Vein endothelial cell (primary cell): ENCODE data around the gene KRTCAP3. TPM values are rescaled to one million over a fixed set of nuclear protein-coding genes. Genes with fewer than 3 reads are reported as not detected.

Experiments used
- small RNA-seq: library from RNA; depleted of rRNA; stranded (forward); fragments of <200 nt; gene quantifications from one replicate; pipeline ENCODE3, GENCODE V24; 2012
- total RNA-seq: library from RNA; depleted of rRNA; stranded (reverse); fragments of >200 nt; gene quantifications from 2 replicates; pipeline ENCODE4 v1.2.3, GENCODE V29; 2012

Gene KRTCAP3, protein sequence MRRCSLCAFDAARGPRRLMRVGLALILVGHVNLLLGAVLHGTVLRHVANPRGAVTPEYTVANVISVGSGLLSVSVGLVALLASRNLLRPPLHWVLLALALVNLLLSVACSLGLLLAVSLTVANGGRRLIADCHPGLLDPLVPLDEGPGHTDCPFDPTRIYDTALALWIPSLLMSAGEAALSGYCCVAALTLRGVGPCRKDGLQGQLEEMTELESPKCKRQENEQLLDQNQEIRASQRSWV
- total RNA-seq: not detected in 2 replicates

DNA sequence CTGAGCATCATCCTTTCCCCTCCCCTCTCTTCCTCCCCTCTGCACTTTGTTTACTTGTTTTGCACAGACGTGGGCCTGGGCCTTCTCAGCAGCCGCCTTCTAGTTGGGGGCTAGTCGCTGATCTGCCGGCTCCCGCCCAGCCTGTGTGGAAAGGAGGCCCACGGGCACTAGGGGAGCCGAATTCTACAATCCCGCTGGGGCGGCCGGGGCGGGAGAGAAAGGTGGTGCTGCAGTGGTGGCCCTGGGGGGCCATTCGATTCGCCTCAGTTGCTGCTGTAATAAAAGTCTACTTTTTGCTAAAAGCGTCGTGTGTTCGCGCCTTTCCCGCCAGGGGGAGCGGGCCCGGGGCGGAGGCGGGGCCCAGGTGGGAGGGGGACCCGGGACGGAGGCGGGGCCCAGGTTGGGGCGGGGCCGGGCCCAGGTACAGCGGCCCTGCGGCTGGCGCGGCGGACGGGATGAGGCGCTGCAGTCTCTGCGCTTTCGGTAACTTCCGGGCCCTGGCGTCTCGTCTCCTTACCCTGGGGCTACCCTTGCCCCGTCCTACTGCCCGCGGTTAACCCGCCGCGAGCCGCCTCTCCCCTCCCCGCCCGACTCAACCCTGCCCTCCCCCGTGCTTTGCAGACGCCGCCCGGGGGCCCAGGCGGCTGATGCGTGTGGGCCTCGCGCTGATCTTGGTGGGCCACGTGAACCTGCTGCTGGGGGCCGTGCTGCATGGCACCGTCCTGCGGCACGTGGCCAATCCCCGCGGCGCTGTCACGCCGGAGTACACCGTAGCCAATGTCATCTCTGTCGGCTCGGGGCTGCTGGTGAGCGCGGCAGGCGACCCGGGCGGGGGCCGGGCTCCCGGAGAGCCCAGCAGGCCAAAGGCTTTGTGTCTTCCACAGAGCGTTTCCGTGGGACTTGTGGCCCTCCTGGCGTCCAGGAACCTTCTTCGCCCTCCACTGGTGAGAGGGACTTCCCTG is at the start of gene KRTCAP3:
Gene KRTCAP3, plus strand, starts transcription at position 424 of the 962 bp plus-strand sequence. Its CDS starts 32 bp downstream, at position 456.

DNA sequence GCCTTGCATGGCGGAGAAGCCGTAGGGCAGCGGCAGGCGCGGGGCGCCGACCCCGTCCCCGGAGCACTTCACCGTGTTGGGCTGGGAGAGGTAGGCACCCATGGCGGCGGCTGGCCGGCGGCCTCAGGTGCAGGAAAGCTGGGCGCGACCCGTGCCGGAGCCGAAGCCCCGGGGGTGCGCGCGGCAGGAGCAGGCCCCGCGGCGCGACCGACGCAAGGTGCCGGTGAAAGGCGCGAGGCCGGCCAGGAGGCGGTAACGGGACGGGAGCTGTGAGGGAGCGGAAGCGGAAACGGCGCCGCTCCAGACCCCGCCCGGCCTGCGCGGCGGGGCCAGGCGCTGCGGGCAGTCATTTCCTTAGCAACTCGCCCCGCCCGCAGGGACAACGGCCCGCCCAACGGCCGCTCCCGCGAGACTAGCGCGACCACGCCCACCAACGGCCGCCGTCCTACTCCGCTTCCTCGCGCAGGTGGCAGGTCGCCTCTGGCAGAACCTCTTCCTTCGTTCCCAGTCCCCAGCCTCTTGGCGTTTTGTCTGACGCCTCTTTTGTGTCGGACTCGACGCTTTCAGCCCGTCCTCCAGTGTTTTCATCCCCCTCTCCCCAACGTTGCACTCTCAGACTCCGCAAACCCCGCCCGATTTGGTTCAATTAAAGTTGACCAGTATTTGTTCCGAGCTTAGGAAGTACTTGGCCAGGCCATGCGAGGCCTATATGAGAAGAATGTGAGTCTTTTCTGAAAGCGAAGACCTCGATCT is 32.7 kb upstream of the KRTCAP3 start, which contains the start of gene PPM1G:
Gene PPM1G, minus strand, starts transcription at position 271 of the 753 bp plus-strand sequence. Its CDS starts 169 bp downstream, at position 102.

DNA sequence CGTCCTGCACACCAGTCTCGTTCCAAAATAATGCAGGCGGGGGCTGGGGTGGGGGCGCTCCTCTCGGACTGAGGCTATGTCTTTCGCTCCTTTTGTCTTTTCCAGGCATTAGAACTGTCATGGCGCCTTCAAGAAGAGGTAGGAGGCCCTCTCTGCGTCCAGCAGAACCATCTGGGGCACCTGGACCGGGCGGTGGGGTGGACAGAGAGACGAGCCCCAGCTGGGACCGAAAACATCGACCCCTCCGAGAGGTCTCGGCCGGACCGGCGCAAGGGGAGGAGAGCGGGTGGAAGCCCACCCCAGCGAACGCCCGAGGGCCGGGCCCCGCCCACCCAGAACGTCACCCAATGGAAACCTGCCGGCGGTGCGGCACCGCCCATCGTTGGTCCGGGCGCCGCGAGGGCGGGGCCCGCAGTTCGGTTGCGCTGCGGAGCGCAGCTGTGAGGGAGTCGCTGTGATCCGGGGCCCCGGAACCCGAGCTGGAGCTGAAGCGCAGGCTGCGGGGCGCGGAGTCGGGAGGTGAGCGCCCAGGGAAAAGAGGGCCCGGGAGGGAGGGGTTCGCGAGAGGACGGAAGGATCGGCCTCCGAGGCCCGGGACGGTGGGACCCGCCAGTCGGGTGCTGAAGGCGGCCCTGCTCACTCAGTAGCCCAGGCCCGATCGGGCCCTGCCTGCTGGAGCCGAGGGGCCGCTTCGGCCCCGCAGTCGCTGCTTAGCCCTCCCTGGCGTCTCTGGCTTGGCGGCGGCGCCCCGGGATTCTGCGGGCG is 13.8 kb upstream of the KRTCAP3 start, which contains the start of gene NRBP1:
Gene NRBP1, plus strand, starts transcription at position 419 of the 765 bp plus-strand sequence. CDS start 4,643 bp downstream, outside the sequence.

DNA sequence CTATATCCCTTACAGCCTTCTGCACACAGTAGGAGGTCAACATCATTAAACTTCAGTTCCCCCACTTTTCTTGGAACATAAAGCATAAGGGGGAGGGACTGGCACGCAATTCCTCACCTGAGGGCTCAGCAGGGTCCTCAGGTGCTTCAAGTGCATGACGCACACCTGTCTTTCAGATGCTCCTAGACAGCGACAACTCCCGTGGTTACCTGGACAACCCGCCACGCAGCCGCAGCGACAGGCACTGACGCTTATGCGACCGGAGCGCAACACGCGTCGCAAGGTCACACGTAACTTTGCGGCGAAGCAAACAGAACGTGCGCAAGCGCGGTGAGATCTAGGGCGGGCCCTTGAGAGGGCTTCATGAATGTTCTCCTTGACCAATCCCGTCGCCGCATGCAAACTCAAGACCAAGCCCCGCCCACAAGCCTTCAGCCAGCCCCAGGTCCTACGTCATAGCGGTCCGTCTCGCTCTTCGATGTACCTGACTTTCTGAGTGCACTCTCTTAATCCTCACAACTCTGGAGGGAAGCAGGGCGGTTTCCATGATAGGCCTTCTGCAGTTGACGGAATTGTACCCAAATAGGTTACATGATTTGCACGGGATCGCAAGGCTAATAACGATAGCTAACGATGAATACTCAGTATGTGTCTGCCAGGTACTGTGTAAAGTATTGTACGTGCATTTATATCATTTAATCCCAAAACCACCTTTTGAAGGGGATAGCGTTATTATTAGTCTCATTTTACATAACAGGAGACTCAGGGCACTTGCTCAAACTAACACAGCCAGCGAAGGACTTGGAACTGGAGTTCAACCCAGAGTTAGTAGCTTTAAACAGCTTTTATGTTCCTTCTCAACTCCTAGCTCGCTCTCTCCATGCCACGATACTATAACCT is 47.6 kb downstream of the KRTCAP3 start, which contains the start of gene IFT172:
Gene IFT172, minus strand, starts transcription at position 246 of the 900 bp plus-strand sequence. Its CDS starts 90 bp downstream, at position 156.

Small RNA genes lying within 50 kb of the gene (small RNA-seq; reads per million reads assigned to genes)
- not detected for gene RNU6-986P

Other genes starting within 250 kb of the KRTCAP3 start
- 120 and 128 TPM in 2 replicates for gene ATRAID, start 230.3 kb upstream of the KRTCAP3 start, total RNA-seq
- 29.7 and 41.7 TPM in 2 replicates for gene SLC5A6, start 230.1 kb upstream of the KRTCAP3 start, total RNA-seq
- gene CAD, start 225.0 kb upstream of the KRTCAP3 start, total RNA-seq: 41.7 and 41.8 TPM in 2 replicates
- gene SLC30A3, start 179.3 kb upstream of the KRTCAP3 start, total RNA-seq: 3.2 and 11.8 TPM in 2 replicates
- gene DNAJC5G, start 166.9 kb upstream of the KRTCAP3 start, total RNA-seq: 0.19 and 0.98 TPM in 2 replicates
- gene TRIM54, start 160.0 kb upstream of the KRTCAP3 start, total RNA-seq: 0.10 and 0.33 TPM in 2 replicates
- gene UCN, start 133.9 kb upstream of the KRTCAP3 start, total RNA-seq: 0.38 and 1.3 TPM in 2 replicates
- 75.0 and 79.4 TPM in 2 replicates for gene MPV17, start 119.3 kb upstream of the KRTCAP3 start, total RNA-seq
- 52.6 and 53.2 TPM in 2 replicates for gene GTF3C2, start 85.6 kb upstream of the KRTCAP3 start, total RNA-seq
- 28.7 and 32.4 TPM in 2 replicates for gene EIF2B4, start 72.0 kb upstream of the KRTCAP3 start, total RNA-seq
- gene SNX17, start 71.8 kb upstream of the KRTCAP3 start, total RNA-seq: 112 and 136 TPM in 2 replicates
- 8.6 and 11.1 TPM in 2 replicates for gene ZNF513, start 61.6 kb upstream of the KRTCAP3 start, total RNA-seq
- gene PPM1G, start 32.8 kb upstream of the KRTCAP3 start, total RNA-seq: 108 and 120 TPM in 2 replicates
- gene NRBP1, start 13.8 kb upstream of the KRTCAP3 start, total RNA-seq: 138 and 167 TPM in 2 replicates
- gene IFT172, start 47.4 kb downstream of the KRTCAP3 start, total RNA-seq: 15.0 and 17.0 TPM in 2 replicates
- gene FNDC4, start 52.8 kb downstream of the KRTCAP3 start, total RNA-seq: 30.6 and 36.6 TPM in 2 replicates
- 0.98 and 3.2 TPM in 2 replicates for gene GCKR, start 54.5 kb downstream of the KRTCAP3 start, total RNA-seq
- gene ZNF512, start 140.7 kb downstream of the KRTCAP3 start, total RNA-seq: 23.5 and 44.5 TPM in 2 replicates
- 2.6 and 3.1 TPM in 2 replicates for gene CCDC121, start 186.6 kb downstream of the KRTCAP3 start, total RNA-seq
- 40.5 and 53.5 TPM in 2 replicates for gene GPN1, start 186.7 kb downstream of the KRTCAP3 start, total RNA-seq
- gene SUPT7L, start 221.2 kb downstream of the KRTCAP3 start, total RNA-seq: 26.6 and 41.2 TPM in 2 replicates
- gene SLC4A1AP, start 221.5 kb downstream of the KRTCAP3 start, total RNA-seq: 26.1 and 33.8 TPM in 2 replicates